Measurements from ENCODE around the gene GRM1.

GRM1 gene

DNA sequence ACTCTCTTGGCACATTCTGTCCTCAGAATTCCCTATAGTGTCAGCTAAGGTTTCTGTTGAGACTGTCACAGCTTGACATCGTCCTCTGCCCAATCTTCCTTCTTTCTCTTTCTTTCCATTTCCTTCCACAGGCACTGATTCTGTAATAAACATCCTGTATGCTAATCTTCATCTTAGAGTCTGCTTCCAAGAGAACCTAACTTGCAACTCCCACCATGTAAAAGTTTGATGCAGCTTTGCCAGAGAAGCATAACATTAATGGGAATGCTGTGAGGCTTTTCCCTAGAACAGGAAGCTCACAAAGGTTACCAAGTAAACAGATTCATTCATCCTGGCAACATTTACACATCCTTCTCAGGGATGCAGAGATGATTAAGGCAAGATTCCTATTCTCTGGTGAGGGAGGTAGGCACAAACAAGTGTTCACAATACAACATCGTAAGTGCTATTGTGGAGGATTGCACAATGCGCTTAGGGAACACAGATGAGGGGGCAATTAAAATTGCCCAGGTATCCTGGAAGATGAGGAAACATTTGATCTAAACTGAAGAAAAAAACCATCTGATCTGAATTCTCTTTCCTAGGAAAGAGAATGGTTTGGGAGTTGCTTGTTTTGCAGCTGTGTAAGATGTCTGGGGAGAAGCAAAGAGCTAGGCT lies 74.7 kb downstream of the GRM1 start:
- FAIRE-seq, result no peak

DNA sequence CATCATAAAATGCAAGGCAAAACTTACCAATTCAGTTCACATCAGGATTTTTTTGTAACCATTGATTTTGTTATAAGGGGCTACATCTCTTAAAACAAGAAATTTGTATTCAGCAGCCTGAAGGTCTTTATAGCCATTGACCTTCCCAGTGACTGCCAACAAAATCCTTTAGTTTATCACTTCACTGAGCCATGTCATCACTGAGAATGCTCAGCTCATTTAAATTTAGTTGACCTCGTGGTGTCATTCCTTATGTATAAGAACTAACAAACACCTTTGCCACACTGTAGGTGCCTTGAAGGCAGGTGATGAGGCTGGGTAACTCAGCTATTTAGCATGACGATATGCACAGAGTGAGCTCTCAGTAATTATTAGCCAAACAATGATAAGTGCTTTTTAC lies 77.7 kb downstream of the GRM1 start:
- FAIRE-seq, result no peak

DNA sequence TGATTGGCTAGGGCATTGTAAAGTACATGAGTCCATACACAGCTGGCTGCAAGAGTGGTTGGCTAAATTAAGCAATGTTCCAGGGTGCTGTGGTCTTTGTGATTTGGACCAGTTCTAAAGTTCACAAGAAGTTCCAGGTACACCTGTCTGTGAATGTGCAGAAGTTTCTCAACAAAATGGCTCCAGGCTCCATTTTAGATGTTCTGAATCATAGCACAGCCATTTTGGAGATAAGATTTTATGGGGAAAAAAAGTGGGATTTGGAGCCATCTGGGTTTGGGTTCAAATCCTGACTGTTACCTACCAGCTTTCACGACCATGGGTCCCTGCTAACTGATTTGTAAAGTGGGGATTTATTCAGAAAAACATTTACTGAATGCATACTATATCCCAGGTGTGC lies 82.1 kb downstream of the GRM1 start:
- FAIRE-seq, result no peak

DNA sequence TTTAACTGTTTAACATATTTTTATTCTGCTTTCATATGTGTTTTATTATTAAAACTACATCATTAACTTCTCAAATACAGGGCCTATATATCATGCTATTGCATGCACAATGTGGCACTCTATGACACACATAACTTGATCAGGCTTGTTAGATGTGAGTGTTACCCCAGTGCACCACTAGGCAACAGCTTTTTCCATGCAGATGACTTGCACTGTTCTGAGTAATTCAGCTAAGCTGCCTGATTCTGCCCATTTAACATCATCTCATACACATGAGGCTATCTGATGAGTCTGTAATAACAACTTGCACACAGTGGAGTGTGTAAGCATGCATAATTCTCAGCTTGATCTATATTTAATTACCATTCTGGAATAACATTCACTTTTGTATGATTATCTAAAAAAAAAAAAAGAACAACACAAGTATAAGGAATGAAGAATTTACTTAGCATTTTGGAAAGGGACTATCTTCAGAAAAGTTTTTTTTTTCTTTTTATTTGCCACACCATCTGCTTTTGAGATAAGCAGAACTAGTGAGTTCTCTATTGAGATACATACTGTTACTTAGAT lies 83.1 kb downstream of the GRM1 start:
- FAIRE-seq, result no peak

DNA sequence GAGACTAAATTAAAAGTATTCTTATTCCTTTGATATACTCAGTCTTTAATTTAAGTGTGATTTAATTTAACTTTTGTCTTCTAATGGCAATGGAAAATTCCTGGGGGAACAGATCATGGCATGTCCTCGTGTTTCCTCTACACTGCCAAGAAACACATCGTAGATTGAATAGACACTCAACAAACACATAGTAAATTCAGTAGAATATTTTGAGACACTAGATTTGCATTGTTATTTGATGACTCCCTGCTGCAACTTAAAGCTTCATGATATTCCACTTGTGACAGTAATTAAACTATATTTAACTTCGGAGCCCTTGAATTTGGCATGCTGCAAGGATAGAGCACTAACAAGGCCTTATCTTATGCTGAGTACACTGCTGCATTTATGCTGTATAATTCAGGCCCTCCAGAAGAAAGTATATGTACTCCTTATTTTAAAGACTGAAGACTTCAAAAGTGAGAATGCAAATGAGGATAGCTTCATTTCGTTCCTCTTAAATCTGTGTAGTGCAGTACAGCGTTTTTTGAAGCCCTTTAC lies 84.3 kb downstream of the GRM1 start:
- no peak for FAIRE-seq

DNA sequence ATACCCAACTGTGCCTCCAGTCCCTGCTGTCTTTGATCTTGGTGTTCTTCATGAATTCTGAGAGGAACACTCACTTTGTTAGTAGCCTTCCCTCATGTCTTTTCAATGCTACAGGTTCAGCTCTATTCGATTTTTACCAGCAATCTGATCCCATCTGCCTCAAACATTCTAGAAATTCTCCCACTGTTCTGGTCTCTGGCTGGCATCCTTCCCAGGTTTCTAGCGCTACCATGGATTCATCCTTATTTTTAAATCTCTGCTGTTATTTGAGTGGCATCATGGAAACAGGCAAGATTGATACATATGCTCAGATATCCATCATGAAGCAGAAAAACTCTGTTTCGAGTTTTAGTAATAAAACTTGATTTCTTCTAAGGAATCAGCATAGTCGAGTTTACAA lies 94.8 kb downstream of the GRM1 start:
- no peak for FAIRE-seq

DNA sequence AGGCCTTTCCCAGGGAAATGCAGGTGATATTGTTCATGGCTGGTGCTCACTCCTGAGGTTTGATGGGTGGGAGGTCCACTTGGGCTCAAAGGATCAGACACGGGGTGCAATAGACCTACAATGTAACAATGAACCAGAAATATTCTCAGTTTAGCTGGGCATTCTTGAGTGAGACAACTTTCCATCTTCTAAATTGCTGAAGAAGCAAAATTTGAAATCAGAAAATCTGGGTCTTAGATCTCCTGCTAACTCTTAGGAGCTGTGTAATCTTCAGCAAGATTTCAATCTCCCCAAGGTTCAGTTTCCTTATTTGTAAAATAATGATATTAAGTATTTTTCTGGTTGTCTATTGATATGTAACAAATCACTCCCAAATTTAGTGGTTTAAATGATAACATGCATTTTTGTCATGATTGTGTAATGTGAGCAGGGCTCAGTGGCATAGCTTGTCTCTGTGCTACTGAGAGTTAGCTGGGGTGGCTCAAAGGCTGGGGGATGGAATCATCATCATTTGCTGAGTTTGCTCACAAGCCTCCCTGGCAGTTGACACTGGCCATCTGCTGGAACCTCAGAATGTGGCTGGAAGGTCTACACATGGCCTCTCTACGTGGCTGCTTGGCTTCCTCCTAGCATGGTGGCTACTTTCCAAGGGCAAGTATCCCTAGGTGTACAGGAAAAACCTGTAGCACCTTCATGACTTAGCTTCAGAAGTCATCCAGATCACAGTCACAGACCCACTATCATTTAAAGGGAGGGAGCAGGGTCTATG lies 98.8 kb downstream of the GRM1 start:
- no peak for FAIRE-seq

DNA sequence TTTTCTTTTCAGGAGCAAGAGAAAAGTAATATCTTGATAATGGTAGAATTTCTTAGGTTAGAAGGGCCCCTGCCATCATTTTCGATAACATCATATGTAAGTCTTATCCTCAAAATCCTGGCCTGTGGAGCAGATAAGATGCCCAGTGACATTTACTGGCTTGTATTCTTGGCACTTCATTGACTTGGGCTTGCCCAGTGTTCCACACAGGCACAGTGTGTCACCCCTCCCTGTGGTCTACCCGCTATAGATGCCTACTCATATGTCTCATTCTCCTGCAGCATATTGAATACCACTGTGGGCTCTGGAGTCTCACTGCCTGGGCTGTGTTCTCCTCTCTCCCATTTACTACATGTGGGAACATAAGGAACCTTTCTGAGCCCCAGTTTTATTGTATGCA lies 105.0 kb downstream of the GRM1 start:
- no peak for FAIRE-seq

DNA sequence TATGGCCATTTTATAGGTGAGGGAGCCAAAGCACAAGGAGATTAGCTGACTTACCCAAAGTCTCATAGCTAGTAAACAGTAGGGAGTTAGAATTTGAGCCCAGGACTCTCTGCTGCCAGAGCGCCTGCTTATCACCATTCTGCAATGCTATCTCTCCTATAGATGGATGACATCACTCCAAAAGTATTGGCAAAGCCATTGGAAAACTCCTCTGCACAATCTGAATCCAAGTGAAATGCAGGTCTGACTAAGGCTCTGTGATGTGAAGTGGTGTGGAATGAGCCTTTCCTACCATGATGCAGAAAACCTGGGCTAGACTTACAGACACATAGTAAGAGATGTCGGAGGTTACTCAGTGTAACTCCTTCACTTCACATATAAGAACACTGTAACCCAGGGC lies 106.3 kb downstream of the GRM1 start:
- FAIRE-seq, result no peak

DNA sequence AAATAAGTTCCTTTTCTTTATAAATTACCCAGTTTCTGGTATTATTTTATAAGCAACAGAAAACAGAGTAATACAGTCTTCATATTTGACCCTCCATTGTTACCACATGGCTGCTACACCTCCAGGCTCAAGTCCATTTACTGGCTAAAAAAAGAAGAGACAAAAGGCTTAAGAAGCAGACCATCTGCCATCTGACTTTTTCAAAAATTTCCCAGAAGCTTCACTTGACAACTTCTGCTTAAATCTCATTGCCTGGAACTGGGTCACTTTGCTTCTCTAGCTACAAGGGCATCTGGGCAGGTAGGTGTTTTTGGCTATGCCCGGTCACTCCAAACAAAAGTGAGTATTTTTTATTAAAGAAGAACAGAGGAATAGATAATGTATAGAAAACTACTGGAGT lies 118.0 kb downstream of the GRM1 start:
- no peak for FAIRE-seq

DNA sequence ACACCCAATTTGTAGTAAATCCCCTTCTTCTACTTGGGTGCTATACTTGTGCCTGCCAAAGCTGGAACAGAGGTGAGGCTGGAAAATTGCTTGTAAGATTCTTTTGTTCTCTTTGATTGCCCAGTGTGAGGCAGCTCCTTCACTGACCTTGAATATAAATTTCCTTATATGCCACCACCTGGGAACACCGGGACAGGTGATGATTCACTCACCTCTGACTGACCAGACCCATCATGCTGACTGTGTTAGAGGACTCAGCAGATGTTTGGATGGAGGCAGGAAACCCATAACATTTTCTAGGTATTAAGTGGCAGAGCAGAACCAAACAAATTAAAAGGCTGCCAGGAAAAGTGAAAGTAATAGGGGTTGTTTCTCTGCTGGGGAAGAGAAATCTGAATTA lies 120.9 kb downstream of the GRM1 start:
- FAIRE-seq, result no peak

DNA sequence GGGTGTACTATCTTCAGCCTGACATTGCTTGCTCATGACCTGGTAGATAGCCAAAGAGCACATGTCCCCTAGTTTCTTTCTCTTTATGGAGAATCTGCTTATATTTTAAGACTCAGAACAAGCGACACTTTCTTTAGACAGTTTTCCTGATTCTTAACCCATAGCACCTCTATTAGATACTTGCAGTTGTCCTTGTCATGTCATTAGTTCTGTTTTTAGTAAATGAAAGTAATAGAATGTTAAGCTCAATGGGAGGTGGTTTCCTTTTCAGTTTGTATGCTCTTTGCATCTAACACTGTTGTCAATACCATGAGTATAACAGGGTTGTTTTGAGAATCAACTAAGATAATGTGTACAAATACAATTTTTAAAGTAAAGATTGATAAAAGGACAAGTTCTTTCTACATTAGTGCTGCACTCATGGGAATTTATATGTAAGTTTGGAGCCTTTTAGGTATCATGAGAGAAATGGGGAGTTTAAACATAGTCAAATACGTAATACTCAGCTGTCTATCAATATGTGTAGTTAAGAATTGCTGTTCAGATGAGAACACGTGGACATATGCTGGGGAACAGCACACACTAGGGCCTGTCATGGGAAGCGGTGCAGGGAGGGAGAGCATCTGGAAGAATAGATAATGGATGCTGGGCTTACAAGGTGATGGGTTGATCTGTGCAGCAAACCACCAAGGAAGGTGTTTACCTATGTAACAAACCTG lies 124.3 kb downstream of the GRM1 start:
- no peak for FAIRE-seq

DNA sequence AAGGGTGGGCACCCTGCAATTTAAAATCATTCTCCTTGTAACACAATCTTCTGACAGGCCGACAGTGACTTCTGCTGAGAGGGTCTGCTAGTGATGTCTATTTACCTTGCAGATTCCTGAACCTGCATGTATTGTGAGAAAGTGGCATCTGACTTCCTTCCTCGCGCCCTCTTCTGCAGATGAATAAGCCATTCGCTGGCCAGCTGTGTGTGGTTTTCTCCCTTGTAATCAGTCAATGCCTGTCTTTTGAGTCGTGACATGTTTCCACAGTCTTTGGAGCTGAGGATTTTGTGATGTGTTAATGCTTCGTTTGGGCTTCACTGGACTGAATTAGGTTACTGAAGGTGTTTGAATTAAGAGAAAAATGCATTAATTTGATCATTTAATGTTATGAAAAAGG lies 125.3 kb downstream of the GRM1 start:
- no peak for FAIRE-seq

DNA sequence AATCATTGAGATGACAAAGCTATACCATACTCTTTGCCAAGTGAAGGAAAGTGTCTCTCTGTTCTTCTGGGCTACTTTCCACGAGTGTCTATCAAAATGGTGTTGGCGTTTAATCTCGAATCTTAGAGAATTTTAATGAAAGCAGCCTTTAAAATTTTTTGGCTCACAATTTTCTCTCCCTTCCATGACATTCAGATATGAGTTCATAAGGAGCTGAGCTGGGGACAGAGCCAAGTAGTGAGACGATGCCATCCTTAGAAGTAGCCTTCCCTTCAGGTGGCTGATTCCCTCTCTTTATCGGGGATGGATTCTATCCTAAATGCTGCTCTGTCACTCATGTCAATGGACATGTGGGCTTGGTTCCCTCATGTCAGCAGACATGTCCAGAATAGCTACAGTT lies 132.8 kb downstream of the GRM1 start:
- FAIRE-seq, result no peak

DNA sequence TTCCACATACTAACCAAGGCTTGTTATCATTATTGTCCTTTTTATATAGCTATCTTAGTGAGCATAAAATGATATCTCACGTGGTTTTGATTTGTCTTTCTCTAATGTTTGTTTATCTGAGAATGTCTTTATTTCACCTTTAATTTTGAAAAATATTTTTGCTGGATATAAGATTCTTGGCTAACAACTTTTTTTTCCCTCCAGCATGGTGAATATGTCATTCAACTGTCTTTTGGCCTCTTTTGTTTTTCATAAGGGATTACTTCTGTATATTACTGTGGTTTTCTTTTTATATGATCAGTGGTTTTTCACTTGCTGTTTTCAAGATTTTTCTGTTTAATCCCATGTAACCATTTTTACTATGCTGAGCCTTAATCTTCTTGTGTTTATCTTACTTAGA lies 141.0 kb downstream of the GRM1 start:
- no peak for FAIRE-seq

DNA sequence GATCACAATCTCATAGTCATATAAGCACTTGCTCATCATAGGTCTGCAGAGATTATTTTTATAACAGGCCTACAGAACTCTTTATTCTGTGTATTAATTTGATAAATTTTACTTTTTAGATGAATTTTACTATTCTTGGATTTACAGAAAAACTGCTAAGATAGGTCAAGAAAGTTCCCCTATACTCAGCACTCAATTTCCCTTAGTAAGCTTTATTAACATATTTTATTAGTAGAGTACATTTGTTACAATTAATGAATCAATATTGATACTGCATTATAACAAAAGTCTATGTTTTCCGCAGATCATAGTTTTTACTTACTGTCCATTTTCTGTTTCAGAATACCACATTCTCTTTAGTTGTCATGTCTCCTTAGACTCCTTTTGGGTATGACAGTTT lies 148.9 kb downstream of the GRM1 start:
- FAIRE-seq, result no peak

DNA sequence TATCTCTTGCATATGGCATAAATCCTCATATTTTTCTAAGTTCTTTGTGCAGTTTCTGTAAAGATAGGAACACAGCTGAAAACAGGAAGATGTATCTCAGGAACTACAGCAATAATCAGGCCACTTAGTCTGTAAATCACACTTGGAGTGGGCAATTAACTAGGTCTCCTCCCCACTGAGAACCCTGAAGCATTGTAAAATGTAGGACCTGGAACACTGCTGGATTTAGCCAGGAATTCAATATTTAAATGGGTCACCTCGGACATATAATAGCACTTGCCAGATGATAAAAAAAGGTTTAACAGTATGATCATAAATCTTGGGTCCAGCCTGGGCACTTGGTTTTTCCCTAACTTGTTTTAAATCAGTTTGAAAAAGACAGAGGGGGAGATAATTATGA lies 155.0 kb downstream of the GRM1 start:
- FAIRE-seq, result no peak

DNA sequence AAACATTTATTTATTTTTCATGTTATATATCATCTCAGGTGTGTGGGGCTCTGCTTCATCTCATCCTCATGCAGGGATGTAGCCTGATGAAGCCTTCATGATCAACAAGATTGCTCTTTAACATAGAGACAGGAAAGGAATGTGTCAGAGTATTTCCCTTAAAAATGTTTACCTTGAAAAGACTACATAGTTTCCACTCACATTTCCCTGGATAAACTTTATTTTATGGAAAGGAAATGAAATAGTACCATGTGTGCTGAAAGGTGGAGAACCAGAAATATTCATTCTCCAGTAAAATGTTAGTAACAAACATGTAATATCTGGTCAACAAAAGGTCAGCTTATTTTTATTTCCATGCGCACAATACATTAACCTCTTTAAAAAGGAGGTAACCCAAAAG lies 155.8 kb downstream of the GRM1 start:
- FAIRE-seq, result no peak

DNA sequence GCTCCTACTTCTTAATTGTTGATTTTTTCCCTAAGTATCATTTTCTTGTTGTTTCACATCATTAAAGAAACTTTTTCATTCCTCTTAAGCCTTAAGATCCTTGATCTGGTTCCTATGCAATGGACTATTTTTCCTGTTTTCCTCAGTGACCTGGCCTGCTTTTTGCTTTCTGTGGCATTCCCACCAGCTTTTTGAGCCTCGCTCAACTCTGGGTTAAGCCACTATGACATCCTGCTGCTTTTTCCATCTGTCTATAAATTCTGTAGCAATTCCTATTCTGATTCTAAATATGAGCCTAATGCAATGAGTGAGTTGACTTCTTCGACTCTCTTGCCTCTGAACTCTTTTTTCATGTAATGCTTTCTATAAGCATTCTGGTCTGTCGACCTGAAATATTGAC lies 160.3 kb downstream of the GRM1 start:
- no peak for FAIRE-seq

DNA sequence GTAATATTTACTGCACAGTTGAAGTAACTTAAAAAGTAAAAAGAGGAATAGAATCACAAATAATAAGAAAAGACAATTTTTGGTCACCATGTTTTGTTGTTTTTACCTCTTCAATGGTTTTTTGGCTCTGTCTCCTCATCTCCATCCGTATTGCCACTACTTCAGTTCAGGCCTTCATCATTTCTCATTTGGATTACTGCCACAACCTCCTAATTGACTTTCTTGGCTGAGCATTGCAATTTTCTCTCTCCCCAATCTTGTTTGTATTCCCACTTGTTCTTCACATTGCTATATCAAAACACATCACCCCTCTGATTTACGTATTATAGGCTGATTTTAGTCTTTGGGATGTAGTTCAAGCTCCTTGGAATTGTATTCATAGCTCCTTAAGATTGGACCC lies 161.7 kb downstream of the GRM1 start:
- no peak for FAIRE-seq

DNA sequence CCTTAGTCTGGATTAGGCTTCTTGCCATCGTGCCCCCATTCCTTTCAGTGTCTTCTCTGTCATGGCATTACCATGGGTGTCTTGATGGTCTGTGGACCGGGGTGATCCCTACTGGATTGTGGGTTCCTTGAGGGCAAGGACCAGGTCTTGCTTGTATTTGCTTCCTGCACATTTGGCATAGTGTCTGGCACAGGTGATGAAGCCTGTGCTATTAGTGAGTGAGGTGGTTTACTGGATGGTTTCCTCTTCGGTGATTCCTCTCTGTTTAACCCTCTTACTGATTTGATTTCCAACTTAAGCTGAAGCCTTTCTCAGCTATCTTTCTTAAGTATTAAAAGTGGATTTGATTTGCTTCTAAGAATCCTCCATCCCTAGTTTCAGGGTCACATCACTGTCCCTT lies 162.3 kb downstream of the GRM1 start:
- FAIRE-seq, result no peak

DNA sequence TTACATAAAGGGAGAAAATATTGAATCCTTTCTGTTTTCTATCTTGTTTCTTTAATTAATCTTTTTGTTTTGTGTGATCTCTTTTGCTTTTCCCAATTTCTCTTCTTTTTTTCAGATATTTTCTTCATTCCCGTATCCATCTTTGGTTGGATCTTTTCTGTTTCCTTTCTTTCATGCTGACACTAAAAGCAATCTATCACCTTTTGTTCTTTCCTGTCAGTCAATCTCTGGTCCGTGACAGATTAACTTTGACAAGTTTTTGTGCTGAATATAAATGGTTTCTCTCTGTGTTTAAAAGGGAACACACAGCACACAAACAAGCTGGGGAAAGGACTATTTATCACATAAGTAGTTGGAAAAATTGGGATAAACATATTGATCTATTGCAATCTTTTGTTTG lies 162.8 kb downstream of the GRM1 start:
- no peak for FAIRE-seq

DNA sequence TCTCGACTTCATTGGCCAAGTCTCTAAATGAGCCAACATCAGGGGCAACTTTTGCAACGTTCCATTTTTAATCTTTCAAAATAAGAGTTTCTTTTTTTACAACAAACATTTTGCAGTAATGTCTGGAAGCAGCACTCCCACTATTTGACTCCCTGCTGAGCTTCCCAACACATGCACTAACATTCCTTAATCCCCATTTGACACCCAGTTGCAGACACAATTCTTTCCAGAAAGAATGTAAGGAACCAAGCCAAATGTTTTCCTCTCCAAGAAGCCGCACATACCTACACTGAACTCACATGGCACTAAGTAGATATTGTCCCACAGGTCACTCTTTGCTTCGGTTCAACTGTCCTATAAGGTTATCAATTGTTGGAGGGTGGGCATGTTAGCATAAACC lies 165.6 kb downstream of the GRM1 start:
- FAIRE-seq, result no peak

DNA sequence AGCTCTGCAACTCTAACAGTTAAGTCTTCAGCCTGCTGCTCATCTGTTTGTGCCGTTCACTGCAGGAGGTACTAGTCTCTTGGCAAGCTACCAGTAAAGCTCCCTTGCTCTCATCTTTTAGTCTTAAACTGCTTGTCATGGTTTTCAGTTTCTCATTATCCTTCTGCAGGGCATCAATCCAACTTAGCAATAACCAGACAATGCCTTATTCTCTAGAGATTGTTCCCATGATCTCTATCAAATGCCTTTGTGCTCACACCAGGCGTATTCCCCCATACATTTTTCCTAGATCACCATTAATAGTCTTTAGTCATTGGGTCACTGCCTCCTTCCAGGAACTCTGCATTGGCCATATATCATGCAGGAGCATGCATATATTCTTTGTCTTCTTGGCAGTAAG lies 171.3 kb downstream of the GRM1 start:
- FAIRE-seq, result no peak

Data from TTC549 (cell line).